GM19468 (cell line): ENCODE results near the gene TMEM212.
A peak's percentile ranks its signal among the peaks of the same experiment; 100 is the strongest.

Experiments used
- ATAC-seq: cut with Tn5 transposase; IDR thresholded peaks from one replicate; pipeline ENCODE4 v1.9.1; 2021; ENCODE audit warnings: mild to moderate bottlenecking, moderate library complexity, moderate number of reproducible peaks; ENCODE audit not compliant: unreplicated experiment; ENCODE audit errors: extremely low read depth

The TMEM212 gene

DNA sequence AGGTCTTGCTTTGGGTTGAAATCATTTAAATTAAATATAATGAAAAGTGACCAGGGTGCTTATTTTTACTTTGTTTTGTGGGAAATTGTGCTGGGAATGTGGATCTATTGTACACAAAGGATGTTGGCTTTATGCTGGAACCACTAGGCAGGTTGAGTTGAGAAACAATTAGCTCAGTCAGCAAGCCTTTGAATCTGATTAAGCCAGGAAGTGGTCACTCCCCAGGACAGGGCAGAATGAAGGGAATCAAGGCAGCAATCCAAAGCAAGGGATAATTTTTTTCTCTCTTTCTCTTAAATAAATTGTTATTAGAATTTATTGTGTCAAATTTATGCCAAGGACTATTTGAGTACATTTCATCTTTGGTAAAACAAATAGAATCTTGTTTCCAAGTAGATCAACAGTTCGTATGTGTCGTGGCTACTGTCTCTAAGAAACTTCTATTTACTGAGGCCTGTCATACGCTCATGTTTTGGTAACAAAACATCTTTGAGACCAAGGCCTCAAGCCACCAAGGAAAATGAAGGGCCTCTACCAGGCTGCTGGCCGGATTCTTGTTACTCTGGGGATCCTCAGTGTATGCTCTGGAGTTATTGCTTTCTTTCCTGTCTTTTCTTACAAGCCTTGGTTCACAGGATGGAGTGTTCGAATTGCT, at the start of gene TMEM212:
Gene TMEM212, plus strand, starts transcription at position 486 of the 655 bp plus-strand sequence. Its CDS starts 35 bp downstream, at position 521.
- ATAC-seq, result no peak

GRCh38 chr3:171796625-171797264, 46.4 kb upstream of the TMEM212 start:
- ATAC-seq, result no peak

DNA sequence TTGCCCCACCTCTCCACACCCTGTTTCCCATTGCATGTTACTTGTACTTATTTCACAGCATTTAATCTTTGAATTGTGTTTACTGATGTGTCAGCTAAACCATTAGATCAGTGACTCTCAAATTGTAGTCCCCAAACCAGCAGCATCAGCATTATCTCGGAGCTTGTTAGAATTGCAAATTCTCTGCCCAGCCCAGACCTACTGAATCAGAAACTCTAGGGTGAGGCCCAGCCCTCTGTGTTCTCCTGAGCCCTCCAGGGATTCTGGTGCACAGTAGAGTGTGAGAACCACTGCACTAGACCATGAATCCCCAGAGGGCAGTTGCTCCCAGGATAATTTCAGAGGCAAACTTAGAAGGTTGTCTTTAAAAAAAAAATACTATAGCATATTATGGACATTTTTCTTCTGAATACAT, 45.9 kb upstream of the TMEM212 start:
- no peak for ATAC-seq

DNA sequence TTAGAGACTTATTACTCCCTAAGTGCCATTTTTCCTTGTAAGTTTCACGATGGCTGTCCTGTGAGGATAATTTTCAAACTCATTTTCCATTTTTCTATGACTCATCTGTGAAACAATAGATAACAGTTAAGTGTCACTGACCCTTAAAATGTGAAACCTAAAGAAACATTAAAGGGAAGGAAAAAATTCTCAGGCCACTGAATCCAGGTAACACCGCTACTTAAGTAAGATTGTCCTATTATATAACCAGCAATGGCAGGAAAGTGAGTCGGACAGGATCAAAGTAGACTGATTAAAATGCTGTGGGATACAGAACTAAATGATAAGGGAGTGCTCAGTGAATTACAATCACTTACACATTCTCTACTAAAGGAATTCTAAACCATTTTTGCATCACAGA, 45.3 kb upstream of the TMEM212 start:
- ATAC-seq, result no peak

GRCh38 chr3:171799501-171799900, 43.6 kb upstream of the TMEM212 start:
- ATAC-seq, result no peak

DNA sequence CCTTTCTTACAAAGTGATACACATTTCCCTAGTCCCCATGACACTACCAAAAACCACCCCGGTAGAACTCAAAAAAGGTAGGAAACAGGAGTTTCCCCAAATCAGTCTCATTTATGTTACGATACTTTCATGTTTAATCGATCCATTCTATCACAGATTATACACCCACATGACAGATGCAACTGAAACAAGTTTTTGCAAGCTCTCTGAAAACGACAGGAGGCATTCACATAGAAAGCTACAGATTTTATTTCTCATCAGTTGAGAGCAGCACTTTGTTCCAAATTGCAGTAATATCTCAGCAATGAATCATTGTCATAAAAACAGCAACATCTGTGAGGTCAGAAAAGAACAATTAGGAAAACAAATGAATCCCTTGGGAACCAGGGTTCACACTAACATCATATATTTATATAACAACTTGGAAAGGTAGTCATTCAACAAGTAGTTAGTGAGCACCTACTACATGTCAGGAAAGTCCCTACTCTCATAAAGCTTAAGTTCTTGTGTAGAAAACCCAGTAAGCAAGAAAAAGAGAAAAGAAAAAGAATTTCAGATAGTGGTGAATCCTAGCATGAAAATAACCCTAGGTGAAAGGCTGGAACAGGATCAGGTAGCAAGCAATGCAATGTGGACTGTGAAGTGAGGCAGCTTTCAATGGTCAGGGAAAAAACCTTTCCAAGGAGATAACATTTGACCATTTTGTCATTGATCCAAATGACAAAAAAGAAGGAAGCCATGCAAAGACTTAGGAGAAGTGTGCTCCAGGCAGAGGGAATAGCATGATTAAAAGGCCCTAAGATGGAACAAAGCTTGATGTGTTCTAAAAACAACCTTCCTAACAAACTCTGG, 41.2 kb upstream of the TMEM212 start:
- ATAC-seq, result no peak

DNA sequence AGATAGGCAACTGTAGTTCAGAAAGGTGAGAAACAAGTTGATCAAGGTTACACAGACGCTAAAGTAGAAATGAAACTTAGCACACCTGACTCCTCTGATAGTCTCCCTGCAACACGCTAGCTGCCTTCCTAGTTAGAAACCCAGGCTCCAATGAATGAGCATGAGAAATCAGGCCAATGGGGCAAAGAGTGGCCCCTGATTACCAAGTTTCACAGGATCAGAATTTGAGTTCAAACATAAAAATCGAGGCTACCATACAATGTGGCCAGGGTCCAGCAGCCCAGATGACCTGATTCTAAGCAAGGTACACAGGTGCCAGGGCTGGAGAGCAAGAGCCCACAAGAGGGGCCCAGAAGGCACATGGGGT, 40.6 kb upstream of the TMEM212 start:
- ATAC-seq, result no peak

GRCh38 chr3:171803044-171803443, 40.1 kb upstream of the TMEM212 start:
- no peak for ATAC-seq

- no peak for ATAC-seq
These were observed 38.3 kb upstream of the TMEM212 start for GRCh38 chr3:171804618-171805389.

DNA sequence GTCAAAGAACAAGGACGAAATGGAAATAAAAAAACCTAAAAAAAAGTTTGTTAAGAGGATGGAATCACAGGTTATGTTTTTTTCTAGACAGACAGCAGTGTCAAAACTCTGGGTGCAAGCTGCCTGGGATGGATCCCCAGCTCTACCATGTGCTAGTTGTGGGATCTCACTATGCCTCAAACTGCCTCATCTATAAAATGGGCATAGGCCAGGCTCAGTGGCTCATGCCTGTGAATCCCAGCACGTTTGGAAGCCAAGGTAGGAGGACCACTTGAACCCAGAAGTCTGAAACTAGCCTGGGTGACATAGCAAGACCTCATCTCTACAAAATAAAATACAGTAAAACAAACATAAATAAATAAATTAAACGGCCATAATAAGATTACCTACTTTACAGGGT, 37.5 kb upstream of the TMEM212 start:
- ATAC-seq, result no peak

DNA sequence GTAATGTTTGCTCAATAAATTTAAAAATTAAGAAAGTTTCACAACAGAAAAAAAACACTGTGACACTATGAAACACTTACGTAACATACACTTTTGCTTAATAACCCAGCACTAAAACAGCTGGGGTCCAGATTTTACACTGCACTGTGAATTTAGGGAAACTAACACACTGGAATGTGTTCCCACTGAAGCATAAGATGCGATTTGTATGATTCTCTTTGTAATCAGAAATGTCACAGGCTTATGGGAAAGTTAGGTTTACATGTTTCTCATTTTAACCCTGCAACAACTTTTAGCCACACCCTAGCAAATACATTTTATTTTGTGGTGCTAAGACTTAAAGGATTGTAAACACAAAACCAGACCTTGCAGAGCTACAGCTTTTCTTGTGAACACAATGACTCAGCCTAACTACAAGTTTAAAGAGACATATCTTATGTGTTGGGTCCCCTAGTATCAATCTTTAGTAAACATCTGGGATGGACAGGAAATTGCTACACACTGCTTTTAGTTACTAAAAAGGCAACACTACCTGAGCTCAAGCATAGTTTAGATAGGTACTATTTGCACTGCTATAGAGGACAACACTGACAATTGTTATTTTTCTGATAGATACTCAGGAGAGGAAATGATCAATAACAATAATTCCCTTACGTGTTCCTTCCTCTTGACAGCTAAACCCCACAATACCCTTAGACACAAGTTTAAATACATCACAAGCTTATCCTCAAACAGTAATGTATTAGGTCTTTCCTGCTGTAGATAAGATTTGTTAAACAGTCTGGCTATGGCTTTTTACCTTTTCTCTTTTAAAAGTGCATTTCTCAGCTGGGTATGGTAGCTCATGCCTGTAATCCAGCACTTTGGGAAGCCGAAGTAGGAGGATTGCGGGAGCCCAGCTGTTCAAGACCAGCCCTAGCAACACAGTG, 36.7 kb upstream of the TMEM212 start:
- ATAC-seq, result no peak

DNA sequence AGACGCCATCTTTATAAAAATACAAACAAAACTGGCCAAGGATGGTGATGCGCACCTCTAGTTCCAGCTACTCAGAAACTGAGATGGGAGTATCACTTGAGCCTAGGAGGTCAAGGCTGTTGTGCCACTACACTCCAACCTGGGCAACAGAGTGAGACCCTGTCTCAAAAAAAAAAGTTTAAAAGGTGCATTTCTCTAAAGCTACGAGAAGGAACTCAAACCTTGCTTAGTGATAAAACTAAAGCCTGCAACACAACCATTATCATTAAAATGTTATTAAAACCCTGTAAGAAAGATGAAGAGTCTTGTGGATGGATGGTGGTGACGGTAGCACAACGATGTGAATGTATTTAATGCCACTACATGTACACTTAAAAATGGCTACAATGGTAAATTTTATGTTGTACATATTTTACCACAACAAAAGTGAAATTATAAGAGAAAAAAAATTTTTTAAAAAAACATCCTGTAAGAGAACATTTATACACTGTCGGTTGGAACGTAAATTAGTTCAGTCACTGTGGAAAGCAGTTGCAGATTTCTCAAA, 35.9 kb upstream of the TMEM212 start:
- ATAC-seq, result no peak

DNA sequence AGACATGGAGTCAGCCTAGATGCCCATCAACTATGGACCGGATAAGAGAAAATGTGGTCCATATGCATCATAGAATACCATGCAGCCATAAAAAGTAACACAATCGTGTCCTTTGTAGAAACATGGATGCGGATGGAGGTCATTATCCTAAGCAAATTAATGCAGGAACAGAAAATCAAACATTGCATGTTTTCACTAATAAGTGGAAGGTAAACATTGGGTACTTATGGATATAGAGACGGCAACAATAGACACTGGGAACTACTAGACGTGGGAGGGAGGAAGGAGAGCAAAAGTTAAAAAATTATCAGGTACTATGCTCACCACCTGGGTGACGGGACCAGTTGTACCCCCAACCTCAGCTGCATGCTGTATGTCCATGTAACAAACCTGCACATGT, 35.3 kb upstream of the TMEM212 start:
- ATAC-seq, result no peak

- ATAC-seq, result no peak
These were observed 33.6 kb upstream of the TMEM212 start for GRCh38 chr3:171809611-171809860.

DNA sequence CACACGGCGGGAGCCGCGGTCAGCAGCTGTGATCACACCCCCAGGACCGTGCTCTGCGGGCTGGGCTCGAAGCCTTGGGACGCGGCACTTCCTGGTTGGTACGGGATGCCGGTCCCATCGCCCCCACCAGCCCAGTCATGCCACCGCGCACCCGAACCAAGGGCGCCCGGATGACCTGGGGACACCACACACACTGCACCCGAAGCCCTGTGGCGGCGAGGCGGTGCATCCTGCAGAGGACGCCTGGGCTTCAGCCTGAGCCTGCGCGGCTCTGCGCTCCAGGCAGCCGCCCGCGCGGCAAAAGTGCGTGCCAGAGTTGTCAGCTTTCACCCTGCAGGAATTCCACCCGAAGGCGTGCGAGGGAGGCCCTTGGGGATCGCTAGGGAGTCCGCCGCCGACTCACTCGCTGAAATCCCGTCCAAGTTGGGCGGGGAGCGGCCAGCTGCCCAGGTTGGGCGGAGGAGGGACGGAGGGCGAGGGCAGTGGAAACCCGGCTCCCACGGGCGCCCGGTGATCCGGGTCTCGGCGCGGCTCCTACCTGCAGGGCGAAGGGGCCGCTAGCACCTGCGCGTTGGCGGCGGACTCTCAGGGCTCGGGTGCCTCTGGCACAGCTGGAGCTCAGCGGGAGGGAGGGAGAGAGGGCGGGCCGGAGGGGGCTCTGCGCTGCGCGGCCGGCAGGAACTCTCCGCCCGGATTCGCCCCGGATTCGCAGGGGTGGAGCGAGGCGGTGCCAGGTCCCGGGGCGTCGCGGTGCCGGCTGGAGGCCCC, 33.1 kb upstream of the TMEM212 start, which contains the start of gene PLD1:
Gene PLD1, minus strand, starts transcription at position 623 of the 768 bp plus-strand sequence. CDS start 72,432 bp downstream, outside the sequence.
- ATAC-seq, result peak; percentile 23

GRCh38 chr3:171810629-171811294, 32.4 kb upstream of the TMEM212 start:
- ATAC-seq, result no peak

- no peak for ATAC-seq
These were observed 31.7 kb upstream of the TMEM212 start for GRCh38 chr3:171811295-171811912.

DNA sequence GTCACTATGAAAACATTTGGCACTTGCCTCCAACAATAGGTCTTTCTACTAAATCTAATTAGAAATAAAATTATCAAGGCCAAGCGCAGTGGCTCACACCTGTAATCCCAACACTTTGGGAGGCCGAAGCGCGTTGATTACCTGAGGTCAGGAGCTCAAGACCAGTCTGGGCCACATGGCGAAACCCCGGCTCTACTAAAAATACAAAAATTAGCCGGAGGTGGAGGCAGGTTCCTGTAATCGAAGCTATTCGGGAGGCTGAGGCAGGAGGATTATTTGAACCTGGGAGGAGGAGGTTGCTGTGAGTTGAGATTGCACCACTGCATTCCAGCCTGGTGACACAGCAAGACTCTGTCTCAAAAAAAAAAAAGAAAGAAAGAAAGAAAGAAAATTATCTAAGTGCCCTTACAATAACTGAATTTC, 31.2 kb upstream of the TMEM212 start:
- no peak for ATAC-seq
